Measurements from ENCODE around the gene BHLHE23. TPM values are rescaled to one million over a fixed set of nuclear protein-coding genes. Genes with fewer than 3 reads are reported as not detected.

Gene BHLHE23
- total RNA-seq, 2 donors from 2014 or later = not detected

DNA sequence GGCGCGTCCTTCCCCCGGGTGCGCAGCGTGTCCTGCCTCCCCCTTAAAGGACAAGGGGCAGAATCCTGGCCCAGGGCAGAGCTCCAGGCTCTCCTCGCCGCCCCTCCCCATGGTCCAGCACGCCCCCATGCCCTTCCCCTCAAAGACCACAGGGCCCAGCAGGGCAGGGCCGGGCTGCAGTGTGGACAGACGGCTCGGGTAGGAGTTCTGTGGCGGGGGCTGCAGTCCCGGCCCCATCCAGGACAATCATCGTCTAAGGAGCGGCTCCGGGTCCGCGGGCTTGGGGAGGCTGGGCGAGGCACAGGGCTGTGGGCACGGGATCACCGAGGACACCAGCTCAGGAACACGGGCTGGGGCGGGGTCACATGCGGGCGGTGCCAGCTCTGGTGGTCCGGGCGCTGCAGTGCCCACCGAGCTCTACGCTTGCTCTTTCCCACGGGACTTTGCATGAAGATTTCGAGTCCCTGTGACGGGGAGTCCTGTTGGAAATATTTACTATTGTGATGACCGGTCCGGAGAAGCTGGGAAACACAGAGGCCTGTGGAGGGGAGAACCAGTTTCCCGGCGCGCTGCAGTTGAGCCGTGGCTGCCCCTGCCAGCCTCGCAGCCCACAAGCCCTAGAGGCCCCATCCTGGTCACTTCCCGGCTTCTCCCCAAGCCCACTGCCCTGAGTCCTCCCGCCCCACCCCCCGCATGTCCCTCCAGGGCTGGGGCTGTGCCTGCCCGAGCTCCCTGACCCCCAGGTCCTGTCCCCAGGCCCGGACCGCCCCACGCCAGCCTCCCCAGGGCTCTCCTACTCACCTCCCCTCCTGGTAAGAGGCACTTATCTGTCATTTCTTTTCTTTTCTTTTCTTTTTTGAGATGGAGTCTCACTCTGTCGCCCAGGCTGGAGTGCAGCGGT lies 33.7 kb downstream of the BHLHE23 start:
- peak overlapping the region; percentile 65 for H3K4me3 ChIP-seq
- H3K27ac ChIP-seq = no peak overlapping the region
- H3K36me3 ChIP-seq = no peaks in the 10 kb centered on the region
- H3K4me1 ChIP-seq (ENCODE audit: control insufficient read depth in 1 of 2, low read depth in 2 of 2) = peaks cover 6 to 11% of the 10 kb centered on the region in 2 donors
- TF ChIP-seq, protein P1, sequence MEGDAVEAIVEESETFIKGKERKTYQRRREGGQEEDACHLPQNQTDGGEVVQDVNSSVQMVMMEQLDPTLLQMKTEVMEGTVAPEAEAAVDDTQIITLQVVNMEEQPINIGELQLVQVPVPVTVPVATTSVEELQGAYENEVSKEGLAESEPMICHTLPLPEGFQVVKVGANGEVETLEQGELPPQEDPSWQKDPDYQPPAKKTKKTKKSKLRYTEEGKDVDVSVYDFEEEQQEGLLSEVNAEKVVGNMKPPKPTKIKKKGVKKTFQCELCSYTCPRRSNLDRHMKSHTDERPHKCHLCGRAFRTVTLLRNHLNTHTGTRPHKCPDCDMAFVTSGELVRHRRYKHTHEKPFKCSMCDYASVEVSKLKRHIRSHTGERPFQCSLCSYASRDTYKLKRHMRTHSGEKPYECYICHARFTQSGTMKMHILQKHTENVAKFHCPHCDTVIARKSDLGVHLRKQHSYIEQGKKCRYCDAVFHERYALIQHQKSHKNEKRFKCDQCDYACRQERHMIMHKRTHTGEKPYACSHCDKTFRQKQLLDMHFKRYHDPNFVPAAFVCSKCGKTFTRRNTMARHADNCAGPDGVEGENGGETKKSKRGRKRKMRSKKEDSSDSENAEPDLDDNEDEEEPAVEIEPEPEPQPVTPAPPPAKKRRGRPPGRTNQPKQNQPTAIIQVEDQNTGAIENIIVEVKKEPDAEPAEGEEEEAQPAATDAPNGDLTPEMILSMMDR (IDR thresholded peaks at IDR 0.05) = no peak
- DNase-seq (ENCODE audit: low spot score) (no peak), ATAC-seq (ENCODE audit: insufficient number of reproducible peaks, low FRiP score, low read depth) (no peak)
- no peaks in the 10 kb centered on the region for H3K27me3 ChIP-seq (replicated peaks; ENCODE audit: insufficient read depth)
- H3K9me3 ChIP-seq = no peaks in the 10 kb centered on the region

DNA sequence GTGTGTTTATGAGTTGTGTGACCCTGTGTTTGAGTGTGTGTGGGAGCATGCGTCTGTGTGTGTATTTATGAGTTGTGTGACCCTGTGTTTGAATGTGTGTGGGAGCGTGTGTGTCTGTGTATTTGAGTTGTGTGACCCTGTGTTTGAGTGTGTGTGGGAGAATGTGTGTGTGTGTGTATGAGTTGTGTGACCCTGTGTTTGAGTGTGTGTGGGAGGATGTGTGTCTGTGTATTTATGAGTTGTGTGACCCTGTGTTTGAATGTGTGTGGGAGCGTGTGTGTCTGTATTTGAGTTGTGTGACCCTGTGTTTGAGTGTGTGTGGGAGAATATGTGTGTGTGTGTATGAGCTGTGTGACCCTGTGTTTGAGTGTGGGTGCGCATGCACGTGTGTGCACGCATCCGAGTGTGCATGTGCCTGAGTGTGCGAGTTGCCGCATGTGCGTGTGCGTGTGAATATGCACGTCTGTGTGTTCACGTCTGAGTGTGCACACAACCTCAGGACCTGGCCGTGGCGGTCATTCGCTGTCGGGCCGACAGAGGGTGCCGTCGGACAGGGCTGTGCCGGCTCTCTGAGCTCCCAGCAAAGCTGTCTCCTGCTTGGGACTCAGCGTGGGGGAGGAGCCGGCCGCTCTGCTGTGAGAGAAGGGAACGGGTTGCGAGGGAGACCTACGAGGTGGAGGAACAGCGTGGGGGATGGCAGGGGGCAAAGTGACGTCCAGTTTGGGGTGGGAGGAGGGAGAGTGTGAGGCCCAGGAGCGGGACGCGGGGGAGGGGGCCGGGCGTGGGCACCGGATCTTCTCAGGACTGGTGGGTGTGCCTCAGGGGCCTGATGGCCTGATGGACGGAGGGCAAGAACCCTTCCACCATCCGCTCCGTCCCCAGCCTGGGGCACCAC lies 34.6 kb downstream of the BHLHE23 start:
- DNase-seq (ENCODE audit: low spot score) = peak; percentile 57
- ATAC-seq (ENCODE audit: insufficient number of reproducible peaks, low FRiP score, low read depth) = peak; percentile 65
- peak overlapping the region; percentile 65 for H3K4me3 ChIP-seq

DNA sequence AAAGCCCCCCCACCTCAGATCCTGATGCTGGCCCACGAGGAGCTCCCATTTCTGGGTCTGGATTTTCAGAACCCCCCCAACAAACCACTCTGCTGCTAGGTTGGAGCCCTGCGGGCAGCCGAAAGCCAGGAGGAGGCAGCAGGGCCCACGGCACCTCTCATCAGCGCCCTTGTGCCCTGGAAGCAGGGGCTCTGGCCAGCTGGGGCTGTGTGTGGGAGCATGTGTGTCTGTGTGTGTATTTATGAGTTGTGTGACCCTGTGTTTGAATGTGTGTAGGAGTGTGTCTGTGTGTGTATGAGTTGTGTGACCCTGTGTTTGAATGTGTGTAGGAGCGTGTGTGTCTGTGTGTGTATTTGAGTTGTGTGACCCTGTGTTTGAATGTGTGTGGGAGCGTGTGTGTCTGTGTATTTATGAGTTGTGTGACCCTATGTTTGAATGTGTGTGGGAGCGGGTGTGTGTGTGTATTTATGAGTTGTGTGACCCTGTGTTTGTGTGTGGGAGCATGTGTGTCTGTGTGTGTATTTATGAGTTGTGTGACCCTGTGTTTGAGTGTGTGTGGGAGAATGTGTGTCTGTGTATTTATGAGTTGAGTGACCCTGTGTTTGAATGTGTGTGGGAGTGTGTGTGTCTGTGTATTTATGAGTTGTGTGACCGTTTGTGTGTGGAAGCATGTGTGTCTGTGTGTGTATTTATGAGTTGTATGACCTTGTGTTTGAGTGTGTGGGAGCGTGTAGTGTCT lies 35.4 kb downstream of the BHLHE23 start:
- H3K27me3 ChIP-seq (replicated peaks; ENCODE audit: insufficient read depth) = no peaks in the 10 kb centered on the region
- TF ChIP-seq, protein P1 (IDR thresholded peaks at IDR 0.05) = no peak

More for the DNA sequence above, 34.6 kb downstream of the BHLHE23 start:
- Histone ChIP-seq H3K27me3 (replicated peaks; ENCODE audit: insufficient read depth) (no peaks in the 10 kb centered on the region), H3K27ac (no peak overlapping the region), H3K4me1 (ENCODE audit: control insufficient read depth in 1 of 2, low read depth in 2 of 2) (peaks cover 6 to 11% of the 10 kb centered on the region in 2 donors), H3K36me3 (no peaks in the 10 kb centered on the region), H3K9me3 (no peaks in the 10 kb centered on the region)
- TF ChIP-seq, protein P1 (IDR thresholded peaks at IDR 0.05) = peak; percentile 82

DNA sequence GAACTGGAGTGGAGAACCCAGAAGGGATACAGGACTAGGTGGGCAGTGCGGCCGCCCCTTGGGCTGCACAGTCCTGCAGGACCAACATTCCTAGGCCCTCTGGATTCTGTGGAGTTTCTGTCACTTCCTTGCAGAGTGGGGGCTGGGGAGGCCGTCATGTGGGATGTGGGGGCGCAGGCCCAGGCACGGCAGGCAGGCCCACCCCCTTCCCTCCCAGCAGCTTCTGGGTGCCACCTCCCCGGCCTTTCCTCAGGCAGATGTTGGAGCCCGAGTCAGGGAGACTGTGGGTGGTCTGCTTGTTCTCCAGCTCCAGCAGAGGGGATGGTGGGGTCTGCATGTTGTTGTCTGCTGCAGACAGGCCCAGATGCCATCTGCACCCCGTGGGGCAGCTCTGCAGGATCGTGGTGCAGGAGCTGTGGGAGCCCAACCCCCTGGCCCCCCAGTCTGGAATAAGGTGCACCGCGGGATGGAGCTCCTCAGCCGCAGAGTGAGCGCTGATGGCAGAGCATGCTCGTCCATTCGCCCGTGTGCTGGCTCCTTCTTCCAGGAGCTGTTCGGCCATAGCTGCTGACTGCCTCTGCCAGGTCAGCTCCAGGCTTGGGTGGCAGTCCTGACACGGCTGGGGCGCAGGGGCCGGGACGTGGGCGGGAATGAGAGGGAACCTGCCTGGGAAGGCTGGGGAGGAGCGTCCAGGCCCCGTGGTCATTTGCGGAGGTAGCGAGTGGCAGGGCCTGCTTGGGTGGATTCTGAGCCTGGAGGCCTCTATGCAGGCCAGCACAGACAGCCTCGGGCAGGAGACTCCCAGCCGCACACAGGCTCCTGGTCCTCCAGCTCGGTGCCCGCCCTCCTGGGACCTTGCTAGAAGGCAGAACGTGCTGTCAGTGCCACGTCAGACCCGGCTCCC lies 36.2 kb downstream of the BHLHE23 start:
- DNase-seq (ENCODE audit: low spot score) (no peak), ATAC-seq (ENCODE audit: insufficient number of reproducible peaks, low FRiP score, low read depth) (no peak)
- TF ChIP-seq, protein P1 (IDR thresholded peaks at IDR 0.05) = no peak
- H3K9me3 ChIP-seq = no peaks in the 10 kb centered on the region
- no peak overlapping the region for H3K27ac ChIP-seq
- peaks cover 6 to 11% of the 10 kb centered on the region in 2 donors for H3K4me1 ChIP-seq (ENCODE audit: control insufficient read depth in 1 of 2, low read depth in 2 of 2)
- no peaks in the 10 kb centered on the region for H3K36me3 ChIP-seq
- H3K4me3 ChIP-seq = no peak overlapping the region
- no peaks in the 10 kb centered on the region for H3K27me3 ChIP-seq (replicated peaks; ENCODE audit: insufficient read depth)

More for the DNA sequence above, 35.4 kb downstream of the BHLHE23 start:
- ATAC-seq (ENCODE audit: insufficient number of reproducible peaks, low FRiP score, low read depth) (no peak), DNase-seq (ENCODE audit: low spot score) (no peak)
- Histone ChIP-seq H3K36me3 (no peaks in the 10 kb centered on the region), H3K9me3 (no peaks in the 10 kb centered on the region), H3K27ac (no peak overlapping the region), H3K4me3 (no peak overlapping the region), H3K4me1 (ENCODE audit: control insufficient read depth in 1 of 2, low read depth in 2 of 2) (peaks cover 6 to 11% of the 10 kb centered on the region in 2 donors)

Data from thoracic aorta (tissue), 2 donors.